Measurements from ENCODE around the gene AP1M1. TPM values are rescaled to one million over a fixed set of nuclear protein-coding genes. Genes with fewer than 3 reads are reported as not detected.

The AP1M1 gene
- polyA plus RNA-seq, 1 experiment = 42.5 TPM

DNA sequence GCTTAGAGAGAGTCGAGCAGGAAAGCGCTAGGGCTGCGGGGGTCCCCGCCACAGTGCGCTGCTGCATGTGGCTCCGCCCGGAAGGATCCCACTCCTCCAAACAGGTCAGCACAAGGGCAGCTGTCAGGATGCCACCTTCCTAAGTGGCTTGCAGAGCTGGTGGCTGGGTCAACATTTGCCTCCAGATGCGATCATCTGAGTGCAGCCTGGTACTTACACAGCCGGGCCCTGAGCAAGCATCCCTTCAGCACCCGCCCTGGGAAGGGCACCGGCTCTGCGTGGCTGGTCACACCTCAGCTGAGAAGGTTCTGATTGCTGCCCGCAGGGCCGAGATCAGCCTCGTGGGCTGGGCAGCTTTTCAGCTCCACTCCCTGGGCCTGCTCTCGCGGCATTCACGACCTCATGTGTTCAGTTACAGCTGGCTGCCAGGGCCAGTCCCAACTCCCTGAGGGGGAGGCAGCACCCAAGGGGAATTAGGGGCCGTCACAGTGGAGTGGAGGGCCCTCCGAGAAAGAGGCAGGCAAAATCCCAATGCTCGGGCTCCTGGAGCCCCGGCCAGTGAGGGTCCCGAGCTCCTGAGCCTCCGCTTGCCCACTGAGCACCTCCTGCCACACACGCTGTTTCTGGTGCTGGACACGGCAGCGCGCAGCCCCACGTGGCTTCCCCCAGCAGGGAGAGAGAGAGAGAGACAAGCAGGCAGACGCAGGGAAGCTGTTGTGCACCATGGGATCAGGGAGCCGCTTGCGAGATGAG lies 26.8 kb downstream of the AP1M1 start:
- no peak for DNase-seq (ENCODE audit: low read depth, low spot score)
- Histone ChIP-seq H3K4me3 (ENCODE audit: low read depth, low read length) (no peak overlapping the region), H3K27ac (ENCODE audit: low read depth, low read length) (no peak overlapping the region), H3K27me3 (ENCODE audit: control insufficient read depth, insufficient read depth, low read length) (no peaks in the 10 kb centered on the region), H3K9me3 (ENCODE audit: control insufficient read depth, insufficient read depth, low read length) (peaks cover 23% of the 10 kb centered on the region)
- POLR2A ChIA-PET = no interaction called here
- TF ChIP-seq, protein P1, sequence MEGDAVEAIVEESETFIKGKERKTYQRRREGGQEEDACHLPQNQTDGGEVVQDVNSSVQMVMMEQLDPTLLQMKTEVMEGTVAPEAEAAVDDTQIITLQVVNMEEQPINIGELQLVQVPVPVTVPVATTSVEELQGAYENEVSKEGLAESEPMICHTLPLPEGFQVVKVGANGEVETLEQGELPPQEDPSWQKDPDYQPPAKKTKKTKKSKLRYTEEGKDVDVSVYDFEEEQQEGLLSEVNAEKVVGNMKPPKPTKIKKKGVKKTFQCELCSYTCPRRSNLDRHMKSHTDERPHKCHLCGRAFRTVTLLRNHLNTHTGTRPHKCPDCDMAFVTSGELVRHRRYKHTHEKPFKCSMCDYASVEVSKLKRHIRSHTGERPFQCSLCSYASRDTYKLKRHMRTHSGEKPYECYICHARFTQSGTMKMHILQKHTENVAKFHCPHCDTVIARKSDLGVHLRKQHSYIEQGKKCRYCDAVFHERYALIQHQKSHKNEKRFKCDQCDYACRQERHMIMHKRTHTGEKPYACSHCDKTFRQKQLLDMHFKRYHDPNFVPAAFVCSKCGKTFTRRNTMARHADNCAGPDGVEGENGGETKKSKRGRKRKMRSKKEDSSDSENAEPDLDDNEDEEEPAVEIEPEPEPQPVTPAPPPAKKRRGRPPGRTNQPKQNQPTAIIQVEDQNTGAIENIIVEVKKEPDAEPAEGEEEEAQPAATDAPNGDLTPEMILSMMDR (IDR thresholded peaks at IDR 0.05; ENCODE audit: low read depth, low read length) = no peak
- CTCF ChIA-PET = interaction anchor here (1.7 kb wide), 1 partner anchor 158 kb away, joined by 5 read pairs; no protein-coding TSS in a partner anchor

DNA sequence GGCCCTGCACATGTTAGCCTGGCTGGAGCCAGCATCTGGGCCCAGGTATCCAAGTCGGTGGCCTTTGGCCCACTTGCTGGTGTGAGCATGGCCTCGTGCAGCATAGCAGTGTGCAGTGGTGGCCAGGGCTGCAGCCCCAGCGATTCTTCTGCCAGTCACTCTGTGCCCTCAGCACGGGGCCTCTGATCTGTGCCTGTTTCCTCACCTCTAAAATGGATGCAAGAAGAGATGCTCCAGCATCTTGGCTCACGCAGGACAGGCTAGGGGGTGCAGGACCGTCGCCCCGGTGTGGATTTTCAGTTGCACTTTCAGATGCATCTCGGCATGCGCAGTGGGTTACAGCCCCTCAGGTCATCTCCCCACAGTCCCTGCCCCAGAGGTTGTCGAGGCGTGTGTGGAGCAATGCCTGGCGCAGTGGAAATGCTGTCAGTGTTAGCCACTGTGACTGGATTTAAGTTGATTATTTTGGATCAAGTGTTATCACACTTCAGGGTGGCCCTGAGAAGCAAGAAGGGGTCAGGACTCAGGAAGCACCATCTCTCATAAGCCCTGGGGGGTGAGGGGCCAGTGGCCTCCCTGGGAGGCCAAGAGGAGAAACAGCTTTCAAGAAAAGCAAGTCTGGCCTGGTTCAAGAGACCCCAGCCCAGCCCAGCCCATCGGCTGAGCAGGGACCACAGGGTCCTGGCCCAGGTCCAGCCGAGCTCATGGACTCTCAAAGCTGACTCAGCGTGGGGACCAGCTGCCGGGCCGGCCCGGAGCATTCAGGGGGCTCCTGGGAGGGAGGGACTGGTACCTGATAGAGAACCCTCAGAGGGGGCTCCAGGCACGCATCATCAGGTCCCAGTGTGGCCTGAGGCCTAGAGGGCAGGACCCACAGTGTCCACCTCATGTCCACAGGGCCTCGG lies 27.8 kb downstream of the AP1M1 start:
- no peak for DNase-seq (ENCODE audit: low read depth, low spot score)
- Histone ChIP-seq H3K4me3 (ENCODE audit: low read depth, low read length) (no peak overlapping the region), H3K9me3 (ENCODE audit: control insufficient read depth, insufficient read depth, low read length) (peaks cover 15% of the 10 kb centered on the region), H3K27ac (ENCODE audit: low read depth, low read length) (no peak overlapping the region), H3K27me3 (ENCODE audit: control insufficient read depth, insufficient read depth, low read length) (no peaks in the 10 kb centered on the region)
- ChIA-PET POLR2A (no interaction called here), CTCF (no interaction called here)
- TF ChIP-seq, protein P1 (IDR thresholded peaks at IDR 0.05; ENCODE audit: low read depth, low read length) = no peak

DNA sequence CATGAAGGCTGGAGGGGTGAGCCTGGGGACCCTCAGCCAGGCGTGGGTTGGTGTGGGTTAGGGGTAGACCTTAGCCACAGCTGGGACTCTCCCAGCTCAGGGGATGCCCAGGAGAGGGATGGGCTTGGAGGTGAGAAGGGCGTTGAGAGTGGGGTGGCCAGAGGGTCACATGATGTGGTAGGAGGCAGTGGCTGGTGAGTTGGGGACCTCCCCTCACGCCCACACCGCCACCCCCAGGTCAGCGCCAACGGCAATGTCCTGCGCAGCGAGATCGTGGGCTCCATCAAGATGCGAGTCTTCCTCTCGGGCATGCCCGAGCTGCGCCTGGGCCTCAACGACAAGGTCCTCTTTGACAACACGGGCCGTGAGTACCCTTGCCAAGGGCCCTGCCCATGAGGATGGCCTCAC lies 28.5 kb downstream of the AP1M1 start:
- TF ChIP-seq, protein P1 (IDR thresholded peaks at IDR 0.05; ENCODE audit: low read depth, low read length) = no peak
- CTCF ChIA-PET = no interaction called here
- Histone ChIP-seq H3K4me3 (ENCODE audit: low read depth, low read length) (no peak overlapping the region), H3K27me3 (ENCODE audit: control insufficient read depth, insufficient read depth, low read length) (no peaks in the 10 kb centered on the region), H3K9me3 (ENCODE audit: control insufficient read depth, insufficient read depth, low read length) (peaks cover 11% of the 10 kb centered on the region), H3K27ac (ENCODE audit: low read depth, low read length) (no peak overlapping the region)
- DNase-seq (ENCODE audit: low read depth, low spot score) = no peak
- POLR2A ChIA-PET = no interaction called here

DNA sequence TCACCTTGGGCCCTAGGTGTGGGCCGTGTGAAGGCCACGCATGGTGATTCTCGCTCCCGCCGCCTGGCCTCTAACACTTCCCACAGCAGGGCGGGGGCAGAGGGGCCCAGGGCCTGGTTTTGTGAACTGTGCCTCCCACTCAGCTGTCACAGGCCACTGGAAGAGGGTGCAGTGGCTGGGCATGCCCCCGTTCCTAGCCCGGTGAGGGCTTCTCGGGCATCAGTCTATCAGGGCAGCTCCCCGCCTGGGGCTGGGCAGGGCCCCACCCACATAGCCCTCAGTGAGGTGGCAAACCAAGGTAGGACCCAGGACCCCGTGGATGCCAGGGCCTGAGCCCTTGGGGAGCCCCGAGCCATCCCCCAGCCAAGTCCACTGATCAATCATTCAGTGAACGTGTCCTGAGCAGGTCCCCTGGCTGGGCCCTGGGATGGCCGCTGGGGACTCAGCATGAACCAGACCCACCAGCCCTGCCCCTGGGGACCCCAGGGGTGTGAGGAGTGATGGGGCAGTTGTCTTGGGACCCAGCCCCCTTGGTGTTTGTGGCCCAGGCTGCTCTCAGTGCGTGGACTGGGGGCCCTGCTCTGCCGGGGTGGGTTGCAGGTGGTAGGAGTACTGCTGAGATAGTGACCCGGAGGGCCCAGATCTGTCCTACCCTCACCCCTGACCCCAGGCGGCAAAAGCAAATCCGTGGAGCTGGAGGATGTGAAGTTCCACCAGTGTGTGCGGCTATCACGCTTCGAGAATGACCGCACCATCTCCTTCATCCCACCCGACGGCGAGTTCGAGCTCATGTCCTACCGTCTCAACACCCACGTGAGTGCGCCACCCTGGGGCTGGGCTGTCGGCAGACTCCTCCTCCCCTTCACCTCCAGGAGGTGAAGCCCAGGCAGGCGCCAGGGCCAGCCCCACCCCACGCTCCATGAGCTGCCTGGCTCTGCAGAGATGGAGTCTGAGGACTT lies 29.4 kb downstream of the AP1M1 start:
- Histone ChIP-seq H3K9me3 (ENCODE audit: control insufficient read depth, insufficient read depth, low read length) (peaks cover 2% of the 10 kb centered on the region; the same call in 1 of the 2 replicates), H3K27ac (ENCODE audit: low read depth, low read length) (no peak overlapping the region), H3K27me3 (ENCODE audit: control insufficient read depth, insufficient read depth, low read length) (no peaks in the 10 kb centered on the region), H3K4me3 (ENCODE audit: low read depth, low read length) (no peak overlapping the region)
- ChIA-PET POLR2A (no interaction called here), CTCF (no interaction called here)
- TF ChIP-seq, protein P1 (IDR thresholded peaks at IDR 0.05; ENCODE audit: low read depth, low read length) = no peak
- no peak for DNase-seq (ENCODE audit: low read depth, low spot score)
